Erythroblast (primary cell): Measurements from ENCODE around the gene MSI2.

Source experiments
- DNase-seq, 2 experiments: peaks; one replicate each; lab custom pipeline; 2025; lab: John Stamatoyannopoulos, UW
- GATA1 ChIP-seq: IDR thresholded peaks from 2 replicates; pipeline ENCODE4 v1.6.1; 2011; ENCODE audit warnings: low read depth, mild to moderate bottlenecking, control low read depth, low read length, moderate library complexity
- POLR2A ChIP-seq: IDR thresholded peaks from 2 replicates; pipeline ENCODE4 v1.6.1; 2011; ENCODE audit warnings: mild to moderate bottlenecking, low read length

MSI2 gene

GRCh38 chr17:57470906-57471305 is 214.6 kb downstream of the MSI2 start:
- TF ChIP-seq GATA1, result no peak
- TF ChIP-seq POLR2A, result no peak

GRCh38 chr17:57471868-57472368 is 215.6 kb downstream of the MSI2 start:
- no peak for DNase-seq
- TF ChIP-seq POLR2A (no peak), GATA1 (no peak)

More at GRCh38 chr17:57470906-57471305, 214.6 kb downstream of the MSI2 start:
- no peak for DNase-seq

GRCh38 chr17:57475796-57476195 is 219.5 kb downstream of the MSI2 start:
- DNase-seq, result no peak
- TF ChIP-seq POLR2A (no peak), GATA1 (no peak)

- no peak for DNase-seq
- TF ChIP-seq POLR2A, result no peak
- TF ChIP-seq GATA1, result no peak
These were observed 221.4 kb downstream of the MSI2 start for GRCh38 chr17:57477522-57478362.

- DNase-seq, result no peak
- no peak for TF ChIP-seq POLR2A
- TF ChIP-seq GATA1, result no peak
These were observed 222.3 kb downstream of the MSI2 start for GRCh38 chr17:57478478-57479250.

- no peak for DNase-seq
These were observed 224.3 kb downstream of the MSI2 start for GRCh38 chr17:57480438-57481196.

GRCh38 chr17:57481910-57482391 is 225.6 kb downstream of the MSI2 start:
- TF ChIP-seq GATA1 (no peak), POLR2A (no peak)
- peak; percentile 25 to 70 for DNase-seq

More at GRCh38 chr17:57480438-57481196, 224.3 kb downstream of the MSI2 start:
- TF ChIP-seq POLR2A, result no peak
- no peak for TF ChIP-seq GATA1

GRCh38 chr17:57482657-57483056 is 226.3 kb downstream of the MSI2 start:
- DNase-seq, result no peak
- TF ChIP-seq GATA1 (no peak), POLR2A (no peak)

- DNase-seq, result no peak
- TF ChIP-seq POLR2A, result no peak
- TF ChIP-seq GATA1, result no peak
These were observed 227.9 kb downstream of the MSI2 start for GRCh38 chr17:57484081-57484666.

- TF ChIP-seq GATA1, result no peak
- DNase-seq, result no peak
These were observed 228.7 kb downstream of the MSI2 start for GRCh38 chr17:57484826-57485565.

GRCh38 chr17:57485566-57485865 is 229.2 kb downstream of the MSI2 start:
- DNase-seq, result no peak
- TF ChIP-seq POLR2A, result no peak
- TF ChIP-seq GATA1, result no peak
